HepG2 (cell line): ENCODE data around the gene RAPGEF2. TPM values are rescaled to one million over a fixed set of nuclear protein-coding genes. Genes with fewer than 3 reads are reported as not detected.

Source experiments
- CEBPB ChIP-seq: IDR thresholded peaks from 2 replicates; pipeline ENCODE4 v1.6.1; 2011; ENCODE audit warnings: low read depth, low read length, improper control_type of control experiment, borderline replicate concordance
- CEBPG ChIP-seq: IDR thresholded peaks from 2 replicates; pipeline ENCODE4 v1.6.1; 2016
- MAFK ChIP-seq, 2 experiments: IDR thresholded peaks in 1 of 2; conservative IDR thresholded peaks in 1 of 2; 2 replicates each; pipeline ENCODE4 v1.6.1; 2011; ENCODE audit warnings: improper control_type of control experiment in 2 of 2, low read length in 2 of 2
- NFYC ChIP-seq: IDR thresholded peaks from 2 replicates; pipeline ENCODE4 v1.6.1; 2016; ENCODE audit warnings: missing genetic modification reagents, missing compliant biosample characterization
- RARG ChIP-seq: sonication (generic); formaldehyde crosslinking; IDR thresholded peaks from 2 replicates; pipeline ENCODE4 v1.4.0; 2020; ENCODE audit warnings: low read depth, mild to moderate bottlenecking, missing genetic modification reagents
- RBM39 ChIP-seq: fragments of 200-400 bp; formaldehyde crosslinking; IDR thresholded peaks from one replicate; pipeline ENCODE4 v1.6.1; 2018; ENCODE audit warnings: antibody characterized with exemption, mild to moderate bottlenecking, low read depth, low read length; ENCODE audit not compliant: poor library complexity, severe bottlenecking
- RFXAP ChIP-seq: sonication (generic); formaldehyde crosslinking; IDR thresholded peaks from 2 replicates; pipeline ENCODE4 v1.4.0; 2020; ENCODE audit warnings: missing genetic modification reagents, borderline replicate concordance
- SOX13 ChIP-seq, 3 experiments: fragments of 450-650 bp in 1 of 3; sonication (generic) in 1 of 3; formaldehyde crosslinking in 1 of 3; IDR thresholded peaks in 2 of 3; conservative IDR thresholded peaks in 1 of 3; 2 replicates each; pipeline versions ENCODE4 v1.5.0 to v1.6.1; 2016 to 2020; ENCODE audit warnings: antibody characterized with exemption in 1 of 3, mild to moderate bottlenecking in 1 of 3, missing compliant biosample characterization in 1 of 3, missing genetic modification reagents in 1 of 3, moderate library complexity in 1 of 3
- SOX6 ChIP-seq, 2 experiments: fragments of 450-650 bp in 1 of 2; sonication (generic) in 1 of 2; formaldehyde crosslinking in 1 of 2; IDR thresholded peaks; 2 replicates each; pipeline versions ENCODE4 v1.4.0 to v1.6.1; 2017 to 2020; ENCODE audit warnings: antibody characterized with exemption in 1 of 2, mild to moderate bottlenecking in 1 of 2, missing genetic modification reagents in 1 of 2
- ZNF232 ChIP-seq: sonication (generic); formaldehyde crosslinking; IDR thresholded peaks from 2 replicates; pipeline ENCODE4 v1.4.0; 2020; ENCODE audit warnings: missing genetic modification reagents, borderline replicate concordance
- ZNF235 ChIP-seq: sonication (generic); formaldehyde crosslinking; IDR thresholded peaks from 2 replicates; pipeline ENCODE4 v1.8.1; 2023; ENCODE audit warnings: mild to moderate bottlenecking, missing genetic modification reagents, borderline replicate concordance
- ZNF260 ChIP-seq: sonication (generic); formaldehyde crosslinking; IDR thresholded peaks from 2 replicates; pipeline ENCODE4 v1.4.0; 2020; ENCODE audit warnings: missing genetic modification reagents, low read depth, mild to moderate bottlenecking, borderline replicate concordance
- ZNF614 ChIP-seq: IDR thresholded peaks from 2 replicates; pipeline ENCODE4 v1.6.1; 2018; ENCODE audit warnings: missing biosample characterization, missing genetic modification reagents, inconsistent platforms, borderline replicate concordance
- ZNF644 ChIP-seq: IDR thresholded peaks from 2 replicates; pipeline ENCODE4 v1.6.1; 2016; ENCODE audit warnings: low read depth
- polyA plus RNA-seq, 8 experiments: library from polyadenylated mRNA; depleted of rRNA in 3 of 8; stranded (reverse) in 7 of 8; unstranded in 1 of 8; fragments of >200 nt; fragmentation: Illumina TruSeq in 4 of 8; extraction: Trizol in 4 of 8; gene quantifications; 2 replicates each; pipeline versions ENCODE4 v1.2.1 to v1.2.3, GENCODE V29; 2011 to 2016; ENCODE audit warnings: low read depth in 4 of 8, missing spikeins in 1 of 8, mixed read lengths in 1 of 8; ENCODE audit not compliant: insufficient read depth in 1 of 8
- total RNA-seq, 5 experiments: library from RNA; depleted of rRNA; stranded (reverse); fragments of >200 nt; fragmentation: Illumina TruSeq; extraction: Trizol; gene quantifications; 2 replicates each; pipeline ENCODE4 v1.2.3, GENCODE V29; 2016; ENCODE audit warnings: low read depth in 1 of 5
- TF ChIP-seq, protein P1 (sequence below): sonication (generic); formaldehyde crosslinking; IDR thresholded peaks from 2 replicates; pipeline ENCODE4 v1.8.1; 2023; ENCODE audit warnings: mild to moderate bottlenecking, missing genetic modification reagents, borderline replicate concordance
- TF ChIP-seq, protein P2 (sequence below): sonication (generic); formaldehyde crosslinking; IDR thresholded peaks from 2 replicates; pipeline ENCODE4 v1.4.0; 2020; ENCODE audit warnings: mild to moderate bottlenecking, missing genetic modification reagents, borderline replicate concordance
- TF ChIP-seq, protein P3 (sequence below), 2 experiments: sonication (generic) in 1 of 2; formaldehyde crosslinking in 1 of 2; IDR thresholded peaks; 2 replicates each; pipeline versions ENCODE4 v1.4.0 to v1.6.1; 2016 to 2020; ENCODE audit warnings: borderline replicate concordance in 1 of 2, low read depth in 1 of 2, mild to moderate bottlenecking in 1 of 2, missing genetic modification reagents in 1 of 2
- TF ChIP-seq, protein P4 (sequence below): sonication (generic); formaldehyde crosslinking; IDR thresholded peaks from 2 replicates; pipeline ENCODE4 v1.4.0; 2020; ENCODE audit warnings: missing genetic modification reagents, mild to moderate bottlenecking, borderline replicate concordance

Gene RAPGEF2
- total and polyA plus RNA-seq, 2 of the 13 experiments (the other 11 are each of a cell fraction or from before 2014, with no cell fraction given) = 19.2 to 23.0 TPM

DNA sequence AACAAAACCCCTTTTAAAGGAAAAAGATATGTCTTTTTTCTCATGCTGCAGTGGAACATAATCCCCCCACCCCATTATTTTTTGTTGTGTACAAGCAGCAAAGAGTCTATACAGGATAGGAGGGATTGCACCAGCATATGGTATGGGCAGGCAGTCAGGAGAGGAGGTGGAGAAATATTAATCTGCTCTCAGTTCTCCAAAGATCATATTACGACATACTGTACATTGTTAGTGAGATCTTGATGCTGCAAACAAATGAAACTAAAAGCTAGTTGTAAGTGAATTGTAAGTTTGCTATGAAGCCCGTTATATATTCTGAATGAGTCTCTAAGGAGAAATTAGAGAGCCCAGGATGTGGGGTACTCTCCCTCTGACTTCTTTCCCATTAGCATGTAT lies 75.3 kb downstream of the RAPGEF2 start (continued):
- TF ChIP-seq, protein P1, sequence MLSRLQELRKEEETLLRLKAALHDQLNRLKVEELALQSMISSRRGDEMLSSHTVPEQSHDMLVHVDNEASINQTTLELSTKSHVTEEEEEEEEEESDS = no peak
- TF ChIP-seq ZNF614 (CRISPR knock-in tag) (no peak), SOX13 (IDR thresholded peaks at IDR 0.05) (no peak), SOX13 (CRISPR knock-in tag; conservative IDR thresholded peaks at IDR 0.05 in 1 of 2, IDR thresholded peaks at IDR 0.05 in 1 of 2) (peak in 1 of 2 experiments; percentile 34; a peak in 1 of 4 replicates), SOX6 (IDR thresholded peaks at IDR 0.05) (no peak), SOX6 (CRISPR knock-in tag; IDR thresholded peaks at IDR 0.05) (peak; percentile 11; the same call in 1 of the 2 replicates), ZNF644 (CRISPR knock-in tag) (no peak), ZNF232 (CRISPR knock-in tag) (no peak), ZNF260 (CRISPR knock-in tag) (no peak), NFYC (CRISPR knock-in tag) (no peak), MAFK (conservative IDR thresholded peaks at IDR 0.05 in 1 of 2, IDR thresholded peaks at IDR 0.05 in 1 of 2; ENCODE audit: low read length in 2 of 2) (no peak), CEBPG (peak; percentile 54), RBM39 (no peak), RFXAP (no peak), CEBPB (peak; percentile 86), RARG (CRISPR knock-in tag) (no peak), ZNF235 (no peak)
- TF ChIP-seq, protein P2, sequence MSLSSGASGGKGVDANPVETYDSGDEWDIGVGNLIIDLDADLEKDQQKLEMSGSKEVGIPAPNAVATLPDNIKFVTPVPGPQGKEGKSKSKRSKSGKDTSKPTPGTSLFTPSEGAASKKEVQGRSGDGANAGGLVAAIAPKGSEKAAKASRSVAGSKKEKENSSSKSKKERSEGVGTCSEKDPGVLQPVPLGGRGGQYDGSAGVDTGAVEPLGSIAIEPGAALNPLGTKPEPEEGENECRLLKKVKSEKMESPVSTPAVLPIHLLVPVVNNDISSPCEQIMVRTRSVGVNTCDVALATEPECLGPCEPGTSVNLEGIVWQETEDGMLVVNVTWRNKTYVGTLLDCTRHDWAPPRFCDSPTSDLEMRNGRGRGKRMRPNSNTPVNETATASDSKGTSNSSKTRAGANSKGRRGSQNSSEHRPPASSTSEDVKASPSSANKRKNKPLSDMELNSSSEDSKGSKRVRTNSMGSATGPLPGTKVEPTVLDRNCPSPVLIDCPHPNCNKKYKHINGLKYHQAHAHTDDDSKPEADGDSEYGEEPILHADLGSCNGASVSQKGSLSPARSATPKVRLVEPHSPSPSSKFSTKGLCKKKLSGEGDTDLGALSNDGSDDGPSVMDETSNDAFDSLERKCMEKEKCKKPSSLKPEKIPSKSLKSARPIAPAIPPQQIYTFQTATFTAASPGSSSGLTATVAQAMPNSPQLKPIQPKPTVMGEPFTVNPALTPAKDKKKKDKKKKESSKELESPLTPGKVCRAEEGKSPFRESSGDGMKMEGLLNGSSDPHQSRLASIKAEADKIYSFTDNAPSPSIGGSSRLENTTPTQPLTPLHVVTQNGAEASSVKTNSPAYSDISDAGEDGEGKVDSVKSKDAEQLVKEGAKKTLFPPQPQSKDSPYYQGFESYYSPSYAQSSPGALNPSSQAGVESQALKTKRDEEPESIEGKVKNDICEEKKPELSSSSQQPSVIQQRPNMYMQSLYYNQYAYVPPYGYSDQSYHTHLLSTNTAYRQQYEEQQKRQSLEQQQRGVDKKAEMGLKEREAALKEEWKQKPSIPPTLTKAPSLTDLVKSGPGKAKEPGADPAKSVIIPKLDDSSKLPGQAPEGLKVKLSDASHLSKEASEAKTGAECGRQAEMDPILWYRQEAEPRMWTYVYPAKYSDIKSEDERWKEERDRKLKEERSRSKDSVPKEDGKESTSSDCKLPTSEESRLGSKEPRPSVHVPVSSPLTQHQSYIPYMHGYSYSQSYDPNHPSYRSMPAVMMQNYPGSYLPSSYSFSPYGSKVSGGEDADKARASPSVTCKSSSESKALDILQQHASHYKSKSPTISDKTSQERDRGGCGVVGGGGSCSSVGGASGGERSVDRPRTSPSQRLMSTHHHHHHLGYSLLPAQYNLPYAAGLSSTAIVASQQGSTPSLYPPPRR = no peak
- TF ChIP-seq, protein P3, sequence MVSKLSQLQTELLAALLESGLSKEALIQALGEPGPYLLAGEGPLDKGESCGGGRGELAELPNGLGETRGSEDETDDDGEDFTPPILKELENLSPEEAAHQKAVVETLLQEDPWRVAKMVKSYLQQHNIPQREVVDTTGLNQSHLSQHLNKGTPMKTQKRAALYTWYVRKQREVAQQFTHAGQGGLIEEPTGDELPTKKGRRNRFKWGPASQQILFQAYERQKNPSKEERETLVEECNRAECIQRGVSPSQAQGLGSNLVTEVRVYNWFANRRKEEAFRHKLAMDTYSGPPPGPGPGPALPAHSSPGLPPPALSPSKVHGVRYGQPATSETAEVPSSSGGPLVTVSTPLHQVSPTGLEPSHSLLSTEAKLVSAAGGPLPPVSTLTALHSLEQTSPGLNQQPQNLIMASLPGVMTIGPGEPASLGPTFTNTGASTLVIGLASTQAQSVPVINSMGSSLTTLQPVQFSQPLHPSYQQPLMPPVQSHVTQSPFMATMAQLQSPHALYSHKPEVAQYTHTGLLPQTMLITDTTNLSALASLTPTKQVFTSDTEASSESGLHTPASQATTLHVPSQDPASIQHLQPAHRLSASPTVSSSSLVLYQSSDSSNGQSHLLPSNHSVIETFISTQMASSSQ (IDR thresholded peaks at IDR 0.05; ENCODE audit: low read depth) = no peak
- TF ChIP-seq, protein P3 (CRISPR knock-in tag; IDR thresholded peaks at IDR 0.05; ENCODE audit: borderline replicate concordance) = no peak
- TF ChIP-seq, protein P4, sequence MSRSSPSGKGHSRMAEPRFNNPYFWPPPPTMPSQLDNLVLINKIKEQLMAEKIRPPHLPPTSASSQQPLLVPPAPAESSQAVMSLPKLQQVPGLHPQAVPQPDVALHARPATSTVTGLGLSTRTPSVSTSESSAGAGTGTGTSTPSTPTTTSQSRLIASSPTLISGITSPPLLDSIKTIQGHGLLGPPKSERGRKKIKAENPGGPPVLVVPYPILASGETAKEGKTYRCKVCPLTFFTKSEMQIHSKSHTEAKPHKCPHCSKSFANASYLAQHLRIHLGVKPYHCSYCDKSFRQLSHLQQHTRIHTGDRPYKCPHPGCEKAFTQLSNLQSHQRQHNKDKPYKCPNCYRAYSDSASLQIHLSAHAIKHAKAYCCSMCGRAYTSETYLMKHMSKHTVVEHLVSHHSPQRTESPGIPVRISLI = no peak
